Hematopoietic multipotent progenitor cell treated with erythropoietin and hydrocortisone succinate and interleukin-3 and kit ligand, for 4 days (in vitro differentiated cells): ENCODE results near the gene LDLR.
"Not testable (repeated sequence)": the region's sequence is repeated elsewhere in the genome, so short reads cannot be mapped to it uniquely, and the experiment has no call there.

Experiments
- DNase-seq: peaks from one replicate; pipeline ENCODE4 v3.0.0-alpha.2; 2015

LDLR gene

DNA sequence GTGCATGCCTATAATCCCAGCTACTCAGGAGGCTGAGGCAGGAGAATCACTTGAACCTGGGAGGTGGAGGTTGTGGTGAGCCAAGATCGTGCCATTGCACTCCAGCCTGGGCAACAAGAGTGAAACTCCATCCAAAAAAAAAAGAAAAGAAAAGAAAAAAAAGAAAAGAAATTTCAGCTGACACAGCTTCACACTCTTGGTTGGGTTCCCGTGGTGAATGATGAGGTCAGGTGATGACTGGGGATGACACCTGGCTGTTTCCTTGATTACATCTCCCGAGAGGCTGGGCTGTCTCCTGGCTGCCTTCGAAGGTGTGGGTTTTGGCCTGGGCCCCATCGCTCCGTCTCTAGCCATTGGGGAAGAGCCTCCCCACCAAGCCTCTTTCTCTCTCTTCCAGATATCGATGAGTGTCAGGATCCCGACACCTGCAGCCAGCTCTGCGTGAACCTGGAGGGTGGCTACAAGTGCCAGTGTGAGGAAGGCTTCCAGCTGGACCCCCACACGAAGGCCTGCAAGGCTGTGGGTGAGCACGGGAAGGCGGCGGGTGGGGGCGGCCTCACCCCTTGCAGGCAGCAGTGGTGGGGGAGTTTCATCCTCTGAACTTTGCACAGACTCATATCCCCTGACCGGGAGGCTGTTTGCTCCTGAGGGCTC, 22.0 kb downstream of the LDLR start:
- DNase-seq, result no peak

DNA sequence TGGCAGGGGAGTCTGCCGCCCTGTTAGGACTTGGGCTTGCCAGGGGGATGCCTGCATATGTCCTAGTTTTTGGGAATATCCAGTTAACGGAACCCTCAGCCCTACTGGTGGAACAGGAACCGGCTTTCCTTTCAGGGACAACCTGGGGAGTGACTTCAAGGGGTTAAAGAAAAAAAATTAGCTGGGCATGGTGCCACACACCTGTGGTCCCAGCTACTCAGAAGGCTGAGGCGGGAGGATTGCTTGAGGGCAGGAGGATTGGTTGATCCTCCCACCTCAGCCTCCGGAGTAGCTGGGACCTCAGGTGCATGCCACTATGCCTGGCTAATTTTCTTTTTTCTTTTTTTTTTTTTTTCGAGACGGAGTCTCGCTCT, 22.5 kb downstream of the LDLR start:
- no peak for DNase-seq

DNA sequence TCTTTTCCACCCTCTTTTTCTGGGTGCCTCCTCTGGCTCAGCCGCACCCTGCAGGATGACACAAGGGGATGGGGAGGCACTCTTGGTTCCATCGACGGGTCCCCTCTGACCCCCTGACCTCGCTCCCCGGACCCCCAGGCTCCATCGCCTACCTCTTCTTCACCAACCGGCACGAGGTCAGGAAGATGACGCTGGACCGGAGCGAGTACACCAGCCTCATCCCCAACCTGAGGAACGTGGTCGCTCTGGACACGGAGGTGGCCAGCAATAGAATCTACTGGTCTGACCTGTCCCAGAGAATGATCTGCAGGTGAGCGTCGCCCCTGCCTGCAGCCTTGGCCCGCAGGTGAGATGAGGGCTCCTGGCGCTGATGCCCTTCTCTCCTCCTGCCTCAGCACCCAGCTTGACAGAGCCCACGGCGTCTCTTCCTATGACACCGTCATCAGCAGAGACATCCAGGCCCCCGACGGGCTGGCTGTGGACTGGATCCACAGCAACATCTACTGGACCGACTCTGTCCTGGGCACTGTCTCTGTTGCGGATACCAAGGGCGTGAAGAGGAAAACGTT, 24.0 kb downstream of the LDLR start:
- DNase-seq, result no peak

DNA sequence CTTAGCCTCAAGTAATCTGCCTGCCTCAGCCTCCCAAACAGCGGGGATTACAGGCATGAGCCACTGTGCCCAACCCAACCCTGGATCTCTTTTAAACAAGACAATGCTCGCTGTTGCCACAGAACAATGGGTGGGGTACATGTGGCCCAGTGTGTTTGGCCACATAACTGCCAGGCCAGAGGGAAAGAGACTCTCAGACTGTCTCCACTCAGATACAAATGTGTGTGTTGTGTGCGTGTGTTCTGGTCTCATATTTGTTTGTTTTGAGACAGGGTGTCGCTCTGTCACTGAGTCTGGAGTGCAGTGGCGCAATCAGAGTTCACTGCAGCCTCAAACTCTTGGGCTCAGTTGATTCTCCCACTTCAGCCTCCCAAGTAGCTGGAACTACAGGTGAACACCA, 25.8 kb downstream of the LDLR start:
- no peak for DNase-seq

- DNase-seq, result no peak
Measured at GRCh38 chr19:11115895-11116446, 26.7 kb downstream of the LDLR start.

GRCh38 chr19:11116507-11116906, 27.2 kb downstream of the LDLR start:
- DNase-seq, result no peak

DNA sequence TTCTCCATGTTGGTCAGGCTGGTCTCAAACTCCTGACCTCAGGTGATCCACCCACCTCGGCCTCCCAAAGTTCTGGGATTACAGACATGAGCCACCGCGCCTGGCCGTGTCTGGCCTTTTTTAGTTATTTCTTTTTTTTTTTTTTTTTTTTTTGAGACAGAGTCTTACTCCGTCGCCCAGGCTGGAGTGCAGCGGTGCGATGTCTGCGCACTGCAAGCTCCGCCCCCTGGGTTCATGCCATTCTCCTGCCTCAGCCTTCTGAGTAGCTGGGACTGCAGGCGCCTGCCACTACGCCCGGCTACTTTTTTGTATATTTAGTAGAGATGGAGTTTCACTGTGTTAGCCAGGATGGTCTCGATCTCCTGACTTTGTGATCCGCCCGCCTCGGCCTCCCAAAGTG, 32.7 kb downstream of the LDLR start:
- DNase-seq, result not testable (repeated sequence)

DNA sequence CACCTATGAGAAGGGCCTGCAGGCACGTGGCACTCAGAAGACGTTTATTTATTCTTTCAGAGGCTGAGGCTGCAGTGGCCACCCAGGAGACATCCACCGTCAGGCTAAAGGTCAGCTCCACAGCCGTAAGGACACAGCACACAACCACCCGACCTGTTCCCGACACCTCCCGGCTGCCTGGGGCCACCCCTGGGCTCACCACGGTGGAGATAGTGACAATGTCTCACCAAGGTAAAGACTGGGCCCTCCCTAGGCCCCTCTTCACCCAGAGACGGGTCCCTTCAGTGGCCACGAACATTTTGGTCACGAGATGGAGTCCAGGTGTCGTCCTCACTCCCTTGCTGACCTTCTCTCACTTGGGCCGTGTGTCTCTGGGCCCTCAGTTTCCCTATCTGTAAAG, 33.9 kb downstream of the LDLR start:
- DNase-seq, result no peak

GRCh38 chr19:11124157-11124556, 34.9 kb downstream of the LDLR start:
- not testable (repeated sequence) for DNase-seq

DNA sequence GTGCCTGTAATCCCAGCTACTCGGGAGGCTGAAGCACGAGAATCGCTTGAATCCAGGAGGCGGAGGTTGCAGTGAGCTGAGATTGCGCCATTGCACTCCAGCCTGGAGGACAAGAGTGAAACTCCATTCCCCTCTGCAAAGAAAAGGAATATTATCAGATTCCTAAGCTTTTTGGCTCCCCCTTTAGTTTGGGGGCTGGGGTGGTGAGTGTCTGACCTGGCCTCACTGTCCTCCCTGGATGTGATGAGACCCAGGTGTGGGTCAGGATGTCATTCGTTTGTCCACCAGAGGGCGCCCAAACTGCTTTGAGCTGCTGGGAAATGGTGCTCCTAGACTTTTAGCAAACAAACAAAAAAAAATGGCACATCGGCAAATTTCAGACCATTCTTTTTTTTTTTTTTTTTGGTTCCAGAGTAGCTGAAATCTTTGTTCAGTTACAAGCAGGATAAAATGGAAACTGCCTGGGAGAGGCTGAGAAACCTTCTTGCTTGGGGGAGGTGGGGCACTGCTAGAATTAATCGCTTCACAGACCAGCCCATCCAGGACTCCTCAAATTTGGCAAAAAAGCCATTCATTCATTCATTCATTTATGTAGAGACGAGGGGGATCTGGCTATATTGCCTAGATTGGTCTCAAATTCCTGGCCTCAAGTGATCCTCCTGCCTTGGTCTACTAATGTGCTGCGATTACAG, 36.9 kb downstream of the LDLR start:
- peak; percentile 85 for DNase-seq

DNA sequence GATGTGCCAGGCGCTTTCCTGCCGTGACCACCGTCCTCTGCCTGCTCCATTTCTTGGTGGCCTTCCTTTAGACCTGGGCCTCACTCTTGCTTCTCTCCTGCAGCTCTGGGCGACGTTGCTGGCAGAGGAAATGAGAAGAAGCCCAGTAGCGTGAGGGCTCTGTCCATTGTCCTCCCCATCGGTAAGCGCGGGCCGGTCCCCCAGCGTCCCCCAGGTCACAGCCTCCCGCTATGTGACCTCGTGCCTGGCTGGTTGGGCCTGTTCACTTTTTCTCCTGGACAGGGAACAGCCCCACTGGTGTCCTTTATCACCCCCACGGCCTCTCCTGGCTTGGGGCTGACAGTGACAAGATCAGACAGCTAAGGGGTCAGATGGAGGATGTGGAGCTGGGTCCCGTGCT, 38.6 kb downstream of the LDLR start:
- no peak for DNase-seq

DNA sequence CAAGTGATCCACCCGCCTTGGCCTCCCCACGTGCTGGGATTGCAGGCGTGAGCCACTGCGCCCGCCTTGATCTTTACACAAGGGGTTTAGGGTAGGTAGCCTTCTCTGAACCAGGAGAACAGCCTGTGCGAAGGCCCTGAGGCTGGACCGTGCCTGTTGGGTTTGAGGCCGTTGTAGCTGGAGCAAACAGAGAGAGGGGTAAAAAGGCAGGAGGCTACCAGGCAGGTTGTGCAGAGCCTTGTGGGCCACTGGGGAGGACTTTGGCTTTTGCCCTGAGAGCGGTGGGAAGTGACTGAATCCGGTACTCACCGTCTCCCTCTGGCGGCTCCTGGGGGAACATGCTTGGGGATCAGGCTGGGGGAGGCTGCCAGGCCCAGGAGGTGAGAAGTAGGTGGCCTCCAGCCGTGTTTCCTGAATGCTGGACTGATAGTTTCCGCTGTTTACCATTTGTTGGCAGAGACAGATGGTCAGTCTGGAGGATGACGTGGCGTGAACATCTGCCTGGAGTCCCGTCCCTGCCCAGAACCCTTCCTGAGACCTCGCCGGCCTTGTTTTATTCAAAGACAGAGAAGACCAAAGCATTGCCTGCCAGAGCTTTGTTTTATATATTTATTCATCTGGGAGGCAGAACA, 41.7 kb downstream of the LDLR start:
- DNase-seq, result peak; percentile 90

DNA sequence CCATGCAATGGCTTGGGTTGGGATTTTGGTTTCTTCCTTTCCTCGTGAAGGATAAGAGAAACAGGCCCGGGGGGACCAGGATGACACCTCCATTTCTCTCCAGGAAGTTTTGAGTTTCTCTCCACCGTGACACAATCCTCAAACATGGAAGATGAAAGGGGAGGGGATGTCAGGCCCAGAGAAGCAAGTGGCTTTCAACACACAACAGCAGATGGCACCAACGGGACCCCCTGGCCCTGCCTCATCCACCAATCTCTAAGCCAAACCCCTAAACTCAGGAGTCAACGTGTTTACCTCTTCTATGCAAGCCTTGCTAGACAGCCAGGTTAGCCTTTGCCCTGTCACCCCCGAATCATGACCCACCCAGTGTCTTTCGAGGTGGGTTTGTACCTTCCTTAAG, 42.2 kb downstream of the LDLR start:
- DNase-seq, result no peak

DNA sequence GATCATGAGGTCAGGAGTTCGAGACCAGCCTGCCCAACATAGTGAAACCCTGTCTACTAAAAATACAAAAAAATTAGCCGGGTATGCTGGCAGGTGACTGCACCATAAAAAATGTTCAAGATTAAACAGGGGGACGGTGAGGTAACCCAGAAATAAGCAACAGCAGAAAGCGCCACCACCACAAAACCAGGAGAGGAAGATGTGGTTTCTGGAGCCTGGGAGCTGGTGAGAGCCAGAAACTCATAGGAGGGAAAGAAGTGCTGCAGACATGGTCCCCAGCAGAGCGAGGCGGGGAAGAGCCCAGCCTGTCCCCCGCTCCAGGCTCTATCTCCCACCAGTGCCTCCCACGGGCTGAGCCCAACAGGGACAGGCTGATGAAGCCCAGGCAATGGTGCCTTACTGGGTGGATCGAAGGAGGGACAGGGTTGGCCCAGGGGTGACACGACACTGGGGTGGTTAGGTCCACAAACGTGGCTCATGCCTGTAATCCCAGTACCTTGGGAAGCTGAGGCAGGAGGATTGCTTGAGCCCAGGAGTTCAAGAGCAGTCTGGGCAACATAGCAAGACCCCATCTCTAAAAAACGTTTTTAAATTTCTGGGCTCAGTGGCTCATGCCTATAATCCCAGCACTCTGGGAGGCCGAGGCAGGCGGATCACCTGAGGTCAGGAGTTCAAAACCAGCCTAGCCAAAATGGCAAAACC, 47.3 kb downstream of the LDLR start:
- DNase-seq, result no peak

- DNase-seq, result peak; percentile 86
Measured at GRCh38 chr19:11137542-11138384, 48.5 kb downstream of the LDLR start.

GRCh38 chr19:11138601-11139300, 49.5 kb downstream of the LDLR start:
- DNase-seq, result peak; percentile 63

DNA sequence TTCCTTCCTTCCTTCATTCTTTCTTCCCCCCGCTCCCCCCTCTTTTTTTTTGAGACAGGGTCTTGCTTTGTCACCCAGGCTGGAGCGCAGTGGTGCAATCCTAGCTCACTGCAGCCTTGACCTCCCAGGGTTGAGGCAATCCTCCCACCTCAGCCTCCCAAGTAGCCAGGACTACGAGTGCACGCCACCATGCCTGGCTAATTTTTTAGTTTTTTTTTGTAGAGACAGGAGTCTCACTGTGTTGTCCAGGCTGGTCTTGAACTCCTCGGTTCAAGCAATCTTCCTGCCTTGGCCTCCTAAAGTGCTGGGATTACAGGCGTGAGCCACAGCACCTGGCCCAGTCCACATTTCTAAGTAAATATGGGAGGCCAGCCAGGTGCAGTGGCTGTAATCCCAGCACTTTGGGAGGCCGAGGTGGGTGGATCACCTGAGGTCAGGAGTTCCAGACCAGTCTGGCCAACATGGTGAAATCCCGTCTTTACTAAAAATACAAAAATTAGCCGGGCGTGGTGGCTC, 50.8 kb downstream of the LDLR start:
- DNase-seq, result not testable (repeated sequence)

DNA sequence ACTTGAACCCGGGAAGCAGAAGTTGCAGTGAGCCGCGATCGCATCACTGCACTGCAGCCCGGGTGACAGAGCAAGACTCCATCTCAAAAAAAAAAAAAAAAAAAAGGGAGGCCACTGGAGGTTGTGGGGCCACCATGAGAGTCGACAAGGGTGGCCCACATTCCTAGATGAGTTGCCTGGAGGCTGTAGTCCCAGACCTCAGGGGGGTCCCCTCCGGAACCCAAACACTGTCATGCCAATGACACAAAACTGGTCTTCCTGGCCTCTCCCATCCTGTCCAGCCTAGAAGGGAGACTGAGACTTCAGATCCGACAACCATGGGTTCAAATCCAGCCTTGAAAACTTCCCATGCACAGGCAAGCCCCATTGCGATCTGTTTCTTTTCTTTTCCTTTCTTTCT, 51.6 kb downstream of the LDLR start:
- DNase-seq, result no peak

DNA sequence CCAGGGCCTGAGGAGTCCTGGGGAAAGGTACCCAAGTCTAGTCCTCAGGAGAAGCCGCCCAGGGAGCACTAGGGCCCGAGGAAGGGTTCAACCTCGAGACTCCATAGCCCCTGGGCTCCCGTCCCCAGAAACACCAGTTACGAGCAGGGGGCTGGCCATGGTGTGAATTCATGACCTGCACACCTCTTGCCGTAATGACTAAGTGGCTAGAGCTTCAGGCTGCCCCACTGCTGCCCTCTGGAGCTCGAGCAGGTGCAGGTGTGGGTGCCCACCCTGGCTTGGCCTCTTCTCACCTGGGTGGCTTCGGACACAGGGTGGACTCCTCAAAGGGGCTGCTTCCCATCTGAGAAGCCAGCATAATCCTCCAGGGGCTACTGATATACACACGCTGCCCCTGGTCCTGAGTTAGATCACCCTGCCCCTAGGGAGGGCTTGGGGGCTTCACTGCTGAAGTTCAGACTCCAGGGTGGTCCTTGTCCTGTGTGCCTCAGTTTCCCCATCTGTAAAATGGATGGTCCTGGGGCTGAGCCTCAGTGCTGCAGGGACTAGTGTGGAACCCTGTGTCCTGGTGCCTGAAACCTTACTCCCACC, 52.8 kb downstream of the LDLR start:
- DNase-seq, result no peak

GRCh38 chr19:11142528-11143171, 53.4 kb downstream of the LDLR start:
- DNase-seq, result peak; percentile 53
